Epidermal melanocyte (primary cell): ENCODE measurements around the gene ARF4.

ENCODE experiments used
- DNase-seq: peaks from one replicate; pipeline ENCODE4 v3.0.0; 2011; ENCODE audit warnings: low spot score; ENCODE audit not compliant: insufficient read length

ARF4 gene

GRCh38 chr3:57582474-57583168 is 14.5 kb downstream of the ARF4 start:
- DNase-seq = no peak

- no peak for DNase-seq
These were observed 19.3 kb downstream of the ARF4 start for GRCh38 chr3:57577801-57578200.

GRCh38 chr3:57575966-57576626 is 21.0 kb downstream of the ARF4 start:
- no peak for DNase-seq

GRCh38 chr3:57572096-57572495 is 25.0 kb downstream of the ARF4 start:
- no peak for DNase-seq

- DNase-seq = no peak
These were observed 26.3 kb downstream of the ARF4 start for GRCh38 chr3:57570878-57571277.

- DNase-seq = no peak
These were observed 27.2 kb downstream of the ARF4 start for GRCh38 chr3:57569859-57570450.

- DNase-seq = no peak
These were observed 37.6 kb downstream of the ARF4 start for GRCh38 chr3:57559526-57559925.

GRCh38 chr3:57557085-57557537 is 40.0 kb downstream of the ARF4 start:
- DNase-seq = no peak

- DNase-seq = no peak
These were observed 40.6 kb downstream of the ARF4 start for GRCh38 chr3:57556459-57557084.

GRCh38 chr3:57555738-57556458 is 41.2 kb downstream of the ARF4 start, which contains the start of gene PDE12:
TSS of gene PDE12 (plus strand) at chr3:57556274. CDS start at chr3:57556380, 106 bp downstream.
- DNase-seq = peak; percentile 70

- DNase-seq = no peak
These were observed 41.8 kb downstream of the ARF4 start for GRCh38 chr3:57555306-57555705.

- no peak for DNase-seq
These were observed 50.5 kb downstream of the ARF4 start for GRCh38 chr3:57546616-57547015.

GRCh38 chr3:57545636-57546268 is 51.4 kb downstream of the ARF4 start:
- no peak for DNase-seq

GRCh38 chr3:57544181-57545125 is 52.7 kb downstream of the ARF4 start, which contains the start of gene DNAH12:
TSS of gene DNAH12 (minus strand) at chr3:57544344. CDS start at chr3:57542870, 1,474 bp downstream.
- DNase-seq = no peak

- no peak for DNase-seq
These were observed 58.7 kb downstream of the ARF4 start for GRCh38 chr3:57538465-57538864.

GRCh38 chr3:57530071-57530608 is 67.0 kb downstream of the ARF4 start:
- no peak for DNase-seq
